Measurements from ENCODE around the gene LITAF. TPM values are rescaled to one million over a fixed set of nuclear protein-coding genes. Genes with fewer than 3 reads are reported as not detected.

The LITAF gene
- total RNA-seq = 13.8 TPM

GRCh38 chr16:11586856-11587642 is at the start of gene LITAF:
Gene LITAF (minus strand): TSS chr16:11586919. CDS start chr16:11556730, 30,189 bp downstream.

Other genes starting within 250 kb of the LITAF start
- 4.1 TPM for gene RMI2, start 241.5 kb downstream of the LITAF start, total RNA-seq
- 150 TPM for gene SNN, start 81.5 kb upstream of the LITAF start, total RNA-seq
- 20.7 TPM for gene TXNDC11, start 155.9 kb upstream of the LITAF start, total RNA-seq
- 75.7 TPM for gene ZC3H7A, start 210.3 kb upstream of the LITAF start, total RNA-seq